ENCODE measurements around the gene NDRG2. TPM values are rescaled to one million over a fixed set of nuclear protein-coding genes. Genes with fewer than 3 reads are reported as not detected.
"Not testable (repeated sequence)": the region's sequence is repeated elsewhere in the genome, so short reads cannot be mapped to it uniquely, and the experiment has no call there.

The NDRG2 gene
- total and polyA plus RNA-seq, 9 donors: 355 to 703 (median 433) TPM

- Histone ChIP-seq H3K27me3 (no peaks in the 10 kb centered on the region), H3K36me3 (no peaks in the 10 kb centered on the region), H3K4me3 (peak within 1 kb of the TSS; percentile 91), H3K4me1 (ENCODE audit: insufficient read depth) (peaks cover 8% of the 10 kb centered on the region), H3K27ac (peak within 1 kb of the TSS; percentile 23 to 67), H3K9me3 (no peaks in the 10 kb centered on the region)
- TF ChIP-seq EP300 (IDR thresholded peaks at IDR 0.05): no peak
- peak; percentile 54 for TF ChIP-seq POLR2A (IDR thresholded peaks at IDR 0.05)
- peak in 1 of 3 donors; percentile 25 for TF ChIP-seq CTCF (IDR thresholded peaks at IDR 0.05)
- intact Hi-C loops (cut with DNase I): loop anchor here in 1 of 4 donors (10.0 kb wide), 1 partner anchor 55 kb away; the partner anchor contains the start of gene RNASE7
- 0 to 1% (median 0%) methylated on average over 41 to 42 of the region's 42 CpGs for WGBS, 3 donors
- peak; percentile 88 to 93 (median 90) for DNase-seq
Observed at GRCh38 chr14:20989787-20990600, 34.9 kb downstream of the NDRG2 start, which contains the start of gene METTL17. Gene METTL17, plus strand, starts transcription at chr14:20989980. Its CDS starts 23 bp downstream, at chr14:20990003.

GRCh38 chr14:20989471-20989786 is 35.4 kb downstream of the NDRG2 start:
- Histone ChIP-seq H3K27me3 (no peaks in the 10 kb centered on the region), H3K9me3 (no peaks in the 10 kb centered on the region), H3K4me1 (ENCODE audit: insufficient read depth) (peaks cover 8% of the 10 kb centered on the region), H3K36me3 (no peaks in the 10 kb centered on the region), H3K27ac (peak overlapping the region in 1 of 2 donors; percentile 67), H3K4me3 (peak overlapping the region; percentile 91)
- DNase-seq: no peak
- TF ChIP-seq EP300 (IDR thresholded peaks at IDR 0.05) (no peak), CTCF (IDR thresholded peaks at IDR 0.05) (no peak), POLR2A (IDR thresholded peaks at IDR 0.05) (no peak)
- intact Hi-C loops (cut with DNase I): no loop called here
- 0 to 1% (median 1%) methylated on average over 11 of the region's 11 CpGs for WGBS, 3 donors

GRCh38 chr14:20988717-20989470 is 36.0 kb downstream of the NDRG2 start:
- intact Hi-C loops (cut with DNase I): no loop called here
- Histone ChIP-seq H3K4me1 (ENCODE audit: insufficient read depth) (peaks cover 8% of the 10 kb centered on the region), H3K9me3 (no peaks in the 10 kb centered on the region), H3K36me3 (no peaks in the 10 kb centered on the region), H3K27ac (peak overlapping the region in 1 of 2 donors; percentile 67), H3K4me3 (peak overlapping the region; percentile 91), H3K27me3 (no peaks in the 10 kb centered on the region)
- peak in 1 of 5 donors; percentile 25 for DNase-seq
- TF ChIP-seq CTCF (IDR thresholded peaks at IDR 0.05): no peak
- 86 to 88% (median 86%) methylated on average over 15 of the region's 15 CpGs for WGBS, 3 donors

- Histone ChIP-seq H3K4me3 (no peak overlapping the region), H3K27ac (no peak overlapping the region), H3K9me3 (no peaks in the 10 kb centered on the region), H3K36me3 (no peaks in the 10 kb centered on the region), H3K27me3 (no peaks in the 10 kb centered on the region), H3K4me1 (ENCODE audit: insufficient read depth) (peaks cover 8% of the 10 kb centered on the region)
- no peak for DNase-seq
- intact Hi-C loops (cut with DNase I): no loop called here
- WGBS, 3 donors: 4 to 7% (median 6%) methylated on average over 2 of the region's 2 CpGs
- TF ChIP-seq CTCF (IDR thresholded peaks at IDR 0.05) (no peak), EP300 (IDR thresholded peaks at IDR 0.05) (no peak), POLR2A (IDR thresholded peaks at IDR 0.05) (no peak)
Observed at GRCh38 chr14:20986811-20987210, 38.0 kb downstream of the NDRG2 start.

GRCh38 chr14:20985650-20986049 is 39.2 kb downstream of the NDRG2 start:
- H3K4me3 ChIP-seq; intact Hi-C loops (cut with DNase I); H3K4me1 ChIP-seq (ENCODE audit: insufficient read depth); H3K27me3 ChIP-seq; H3K27ac ChIP-seq; H3K36me3 ChIP-seq; H3K9me3 ChIP-seq; DNase-seq: not testable (repeated sequence)
- WGBS, 3 donors: 96% methylated on average over 4 of the region's 4 CpGs

Data from ovary (tissue), 9 donors.